Upper lobe of right lung (tissue), 1 donor: ENCODE results near the gene ITGB6. TPM values are rescaled to one million over a fixed set of nuclear protein-coding genes. Genes with fewer than 3 reads are reported as not detected.
A peak's percentile ranks its signal among the peaks of the same experiment; 100 is the strongest.
"Not testable (repeated sequence)": the region's sequence is repeated elsewhere in the genome, so short reads cannot be mapped to it uniquely, and the experiment has no call there.

ENCODE experiments used
- ATAC-seq: fragments of 200-7000 bp; cut with Tn5 transposase; one replicate; pipeline ENCODE4 v1.9.1; 2020; ENCODE audit warnings: mild to moderate bottlenecking, moderate library complexity
- DNase-seq: peaks from one replicate; pipeline ENCODE4 v3.0.0-alpha.2; 2020
- H3K27ac ChIP-seq: fragments of 200-600 bp; one replicate; pipeline ENCODE4 v1.8.0; 2022
- H3K27me3 ChIP-seq: fragments of 200-600 bp; one replicate; pipeline ENCODE4 v1.8.0; 2022; ENCODE audit warnings: mild to moderate bottlenecking
- H3K36me3 ChIP-seq: fragments of 200-600 bp; one replicate; pipeline ENCODE4 v1.8.0; 2022
- H3K4me1 ChIP-seq: fragments of 200-600 bp; one replicate; pipeline ENCODE4 v1.8.0; 2022
- H3K4me3 ChIP-seq: fragments of 200-600 bp; one replicate; pipeline ENCODE4 v1.8.0; 2022; ENCODE audit warnings: mild to moderate bottlenecking
- H3K9me3 ChIP-seq: fragments of 200-600 bp; one replicate; pipeline ENCODE4 v1.8.0; 2022
- intact Hi-C: fragments of 100-400 bp; cut with DNase I; formaldehyde crosslinking; loops from one replicate; pipeline ENCODE4 v1.11.0; 2022
- total RNA-seq: library from RNA; stranded (reverse); fragmentation: NEBNext Ultra II Directional; extraction: Animal tissue kit (Norgen Biotek cat#: 25700); gene quantifications from one replicate; pipeline ENCODE4 v1.2.1, GENCODE V29; 2021
- TF ChIP-seq, protein P1 (sequence below): fragments of 200-600 bp; IDR thresholded peaks from one replicate; pipeline ENCODE4 v1.8.0; 2022; ENCODE audit warnings: antibody characterized with exemption
- donor health status: DM: no; HTN: yes; CAD: no; lungs with severe emphysema.

ITGB6 gene
- total RNA-seq, 1 donor from 2014 or later = 109 TPM

DNA sequence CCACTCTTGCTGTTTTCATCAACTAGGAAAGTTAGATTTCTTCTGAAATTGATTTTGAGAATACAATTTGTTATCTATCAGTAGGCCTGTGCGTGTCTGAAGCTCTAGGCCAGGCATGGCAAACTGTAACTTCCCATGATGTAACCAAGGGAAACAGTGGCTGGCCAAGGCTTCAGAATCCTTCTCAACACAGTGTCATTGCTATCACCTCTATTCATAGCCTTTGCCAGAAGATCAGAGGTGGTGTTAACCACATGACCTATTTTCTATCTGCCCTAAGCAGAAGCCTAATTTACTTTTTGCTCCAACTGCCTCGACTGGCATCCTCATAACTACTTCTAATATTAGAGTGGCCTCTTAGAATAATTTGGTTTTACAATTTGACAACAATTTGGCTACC is 2.5 kb downstream of the ITGB6 start:
- DNase-seq (no peak), ATAC-seq (peak; percentile 41)
- no peaks in the 10 kb centered on the region for H3K9me3 ChIP-seq
- peak overlapping the region; percentile 49 for H3K27ac ChIP-seq
- no peaks in the 10 kb centered on the region for H3K4me1 ChIP-seq
- peak overlapping the region; percentile 48 for H3K4me3 ChIP-seq
- H3K36me3 ChIP-seq = no peaks in the 10 kb centered on the region
- H3K27me3 ChIP-seq = no peaks in the 10 kb centered on the region
- TF ChIP-seq, protein P1, sequence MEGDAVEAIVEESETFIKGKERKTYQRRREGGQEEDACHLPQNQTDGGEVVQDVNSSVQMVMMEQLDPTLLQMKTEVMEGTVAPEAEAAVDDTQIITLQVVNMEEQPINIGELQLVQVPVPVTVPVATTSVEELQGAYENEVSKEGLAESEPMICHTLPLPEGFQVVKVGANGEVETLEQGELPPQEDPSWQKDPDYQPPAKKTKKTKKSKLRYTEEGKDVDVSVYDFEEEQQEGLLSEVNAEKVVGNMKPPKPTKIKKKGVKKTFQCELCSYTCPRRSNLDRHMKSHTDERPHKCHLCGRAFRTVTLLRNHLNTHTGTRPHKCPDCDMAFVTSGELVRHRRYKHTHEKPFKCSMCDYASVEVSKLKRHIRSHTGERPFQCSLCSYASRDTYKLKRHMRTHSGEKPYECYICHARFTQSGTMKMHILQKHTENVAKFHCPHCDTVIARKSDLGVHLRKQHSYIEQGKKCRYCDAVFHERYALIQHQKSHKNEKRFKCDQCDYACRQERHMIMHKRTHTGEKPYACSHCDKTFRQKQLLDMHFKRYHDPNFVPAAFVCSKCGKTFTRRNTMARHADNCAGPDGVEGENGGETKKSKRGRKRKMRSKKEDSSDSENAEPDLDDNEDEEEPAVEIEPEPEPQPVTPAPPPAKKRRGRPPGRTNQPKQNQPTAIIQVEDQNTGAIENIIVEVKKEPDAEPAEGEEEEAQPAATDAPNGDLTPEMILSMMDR = no peak
- intact Hi-C loops = no loop called here

DNA sequence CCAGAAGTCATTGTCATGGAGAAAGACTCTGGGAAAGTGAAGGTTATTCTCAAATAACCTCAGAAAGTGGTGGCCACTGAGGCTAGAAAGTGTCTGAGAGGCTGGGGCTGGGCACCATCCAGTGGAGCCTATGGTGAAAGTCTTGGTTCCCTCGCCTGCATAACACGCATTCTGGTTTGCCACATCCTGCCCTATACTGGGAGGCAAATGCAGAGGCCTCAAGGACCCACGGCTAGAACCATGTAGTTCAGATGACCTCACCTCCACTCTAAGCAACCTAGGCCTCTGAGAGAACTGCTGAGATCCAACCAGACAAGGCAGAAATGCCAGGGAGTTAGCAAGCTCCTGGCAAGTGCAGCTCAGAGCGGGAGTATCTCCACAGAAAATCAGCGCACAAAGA is 5.1 kb downstream of the ITGB6 start:
- peak; percentile 49 for ATAC-seq
- Histone ChIP-seq H3K9me3 (no peaks in the 10 kb centered on the region), H3K4me1 (no peaks in the 10 kb centered on the region), H3K36me3 (no peaks in the 10 kb centered on the region), H3K27ac (no peak overlapping the region), H3K27me3 (no peaks in the 10 kb centered on the region), H3K4me3 (no peak overlapping the region)
- no peak for DNase-seq
- intact Hi-C loops = no loop called here
- TF ChIP-seq, protein P1 = no peak

DNA sequence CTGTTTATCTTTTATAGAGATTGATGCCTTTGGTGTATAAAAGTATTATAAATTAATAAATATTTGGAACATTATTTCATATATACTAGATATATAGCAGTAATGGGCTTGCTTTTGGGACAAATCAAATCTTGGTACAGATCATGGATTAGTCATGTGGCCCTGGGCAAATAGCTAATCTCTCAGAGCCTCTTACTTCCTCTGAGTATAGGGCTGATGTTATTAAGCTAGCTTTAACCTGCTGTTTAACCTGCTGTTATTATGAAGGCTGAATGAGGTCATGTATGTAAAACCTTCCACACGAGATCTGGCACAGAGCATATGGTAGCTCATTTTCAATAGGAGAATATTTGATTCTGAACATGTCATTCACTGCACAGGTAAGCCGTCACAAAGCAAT is 5.7 kb downstream of the ITGB6 start:
- ATAC-seq = peak; percentile 31
- intact Hi-C loops = no loop called here

DNA sequence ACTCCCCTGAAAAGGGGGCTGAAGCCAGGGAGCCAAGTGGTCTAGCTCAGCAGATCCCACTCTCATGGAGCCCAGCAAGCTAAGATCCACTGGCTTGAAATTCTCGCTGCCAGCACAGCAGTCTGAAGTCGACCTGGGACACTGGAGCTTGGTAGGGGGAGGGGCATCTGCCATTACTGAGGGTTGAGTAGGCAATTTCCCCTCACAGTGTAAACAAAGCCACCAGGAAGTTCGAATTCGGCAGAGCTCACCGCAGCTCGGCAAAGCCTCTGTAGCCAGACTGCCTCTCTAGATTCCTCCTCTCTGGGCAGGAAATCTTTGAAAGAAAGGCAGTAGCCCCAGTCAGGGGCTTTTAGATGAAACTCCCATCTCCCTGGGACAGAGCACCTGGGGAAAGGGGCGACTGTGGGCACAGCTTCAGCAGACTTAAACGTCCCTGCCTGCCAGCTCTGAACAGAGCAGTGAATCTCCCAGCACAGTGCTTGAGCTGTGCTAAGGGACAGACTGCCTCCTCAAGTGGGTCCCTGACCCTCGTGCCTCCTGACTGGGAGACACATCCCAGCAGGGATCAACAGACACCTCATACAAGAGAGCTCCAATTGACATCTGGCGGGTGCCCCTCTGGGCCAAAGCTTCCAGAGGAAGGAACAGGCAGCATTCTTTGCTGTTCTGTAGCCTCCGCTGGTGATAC is 18.8 kb downstream of the ITGB6 start:
- ATAC-seq = peak; percentile 73
- H3K36me3 ChIP-seq, H3K27me3 ChIP-seq, intact Hi-C loops, H3K4me1 ChIP-seq, H3K9me3 ChIP-seq: not testable (repeated sequence)
- peak overlapping the region; percentile 16 for H3K4me3 ChIP-seq
- peak; percentile 75 for DNase-seq
- H3K27ac ChIP-seq = peak overlapping the region; percentile 30

More for the DNA sequence above, 5.7 kb downstream of the ITGB6 start:
- no peak for DNase-seq
- Histone ChIP-seq H3K27me3 (no peaks in the 10 kb centered on the region), H3K4me3 (no peak overlapping the region), H3K9me3 (no peaks in the 10 kb centered on the region), H3K36me3 (no peaks in the 10 kb centered on the region), H3K4me1 (no peaks in the 10 kb centered on the region), H3K27ac (no peak overlapping the region)
- TF ChIP-seq, protein P1 = no peak

DNA sequence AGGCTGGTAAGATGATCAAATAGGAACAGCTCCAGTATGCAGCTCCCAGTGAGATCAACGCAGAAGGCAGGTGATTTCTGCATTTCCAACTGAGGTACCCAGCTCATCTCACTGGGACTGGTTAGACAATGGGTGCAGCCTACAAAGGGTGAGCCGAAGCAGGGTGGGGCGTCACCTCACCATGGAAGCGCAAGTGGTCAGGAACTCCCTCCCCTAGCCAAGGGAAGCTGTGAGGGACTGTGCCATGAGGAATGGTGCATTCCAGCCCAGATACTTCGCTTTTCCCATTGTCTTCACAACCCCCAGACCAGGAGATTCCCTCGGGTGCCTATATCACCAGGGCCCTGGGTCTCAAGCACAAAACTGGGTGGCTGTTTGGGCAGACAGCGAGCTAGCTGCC is 19.4 kb downstream of the ITGB6 start:
- H3K27me3 ChIP-seq, ATAC-seq, intact Hi-C loops, H3K36me3 ChIP-seq, H3K4me1 ChIP-seq, DNase-seq, H3K4me3 ChIP-seq, H3K9me3 ChIP-seq, H3K27ac ChIP-seq: not testable (repeated sequence)

DNA sequence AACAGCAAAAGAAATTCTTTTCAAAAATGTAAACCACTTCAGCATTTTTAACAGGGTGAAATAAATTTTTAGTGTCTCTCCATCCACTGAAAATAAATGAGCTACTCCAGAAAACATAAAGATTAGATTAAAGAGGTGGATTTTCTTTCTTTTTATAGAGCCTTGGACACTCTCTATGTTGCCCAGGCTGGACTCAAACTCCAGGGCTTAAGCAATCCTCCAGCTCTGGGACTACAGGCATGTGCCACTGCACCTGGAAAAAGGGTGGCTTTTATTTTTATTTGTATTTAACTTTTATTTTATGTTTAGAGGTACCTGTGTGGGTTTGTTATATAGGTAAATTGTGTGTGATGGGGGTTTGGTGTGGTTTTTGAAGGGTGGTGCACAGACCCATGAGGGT is 19.9 kb downstream of the ITGB6 start:
- Histone ChIP-seq H3K4me1 (no peaks in the 10 kb centered on the region), H3K27me3 (no peaks in the 10 kb centered on the region), H3K36me3 (no peaks in the 10 kb centered on the region), H3K4me3 (no peak overlapping the region), H3K9me3 (no peaks in the 10 kb centered on the region), H3K27ac (no peak overlapping the region)
- no peak for DNase-seq
- no peak for ATAC-seq
- intact Hi-C loops = no loop called here
- TF ChIP-seq, protein P1 = no peak
